PC-3 (cell line): ENCODE results near the gene DIAPH2.

Source experiments
- EZH2 ChIP-seq: fragments of 300-600 bp; sonication (generic); IDR thresholded peaks from one replicate; pipeline ENCODE4 v1.6.1; 2017; ENCODE audit warnings: antibody characterized with exemption, mild to moderate bottlenecking, low read length; ENCODE audit not compliant: unreplicated experiment
- TF ChIP-seq, protein P1 (sequence below): fragments of 300-600 bp; sonication (generic); conservative IDR thresholded peaks from 2 replicates; pipeline ENCODE4 v1.5.1; 2017; ENCODE audit warnings: antibody characterized with exemption, low read depth, mild to moderate bottlenecking, low read length

DNA sequence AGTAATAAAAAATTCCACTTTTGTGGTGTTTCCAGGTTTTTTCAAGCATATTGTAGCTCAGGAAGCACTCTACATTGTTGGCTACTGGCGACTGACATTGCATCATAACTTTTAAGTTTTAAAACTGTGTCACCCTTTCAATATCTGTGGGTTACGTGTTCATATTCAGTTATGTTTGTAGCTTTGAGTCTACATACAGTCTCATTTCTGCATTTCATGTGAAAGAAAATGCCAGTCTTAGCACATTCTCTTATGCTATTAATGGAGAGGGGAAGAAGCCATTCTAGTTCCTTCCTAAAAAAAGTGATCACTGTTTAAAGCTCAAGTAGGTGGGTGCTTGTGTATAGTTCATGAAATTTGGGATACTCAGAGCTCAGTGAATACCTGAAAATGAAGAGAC, 38.1 kb downstream of the DIAPH2 start:
- TF ChIP-seq, protein P1, sequence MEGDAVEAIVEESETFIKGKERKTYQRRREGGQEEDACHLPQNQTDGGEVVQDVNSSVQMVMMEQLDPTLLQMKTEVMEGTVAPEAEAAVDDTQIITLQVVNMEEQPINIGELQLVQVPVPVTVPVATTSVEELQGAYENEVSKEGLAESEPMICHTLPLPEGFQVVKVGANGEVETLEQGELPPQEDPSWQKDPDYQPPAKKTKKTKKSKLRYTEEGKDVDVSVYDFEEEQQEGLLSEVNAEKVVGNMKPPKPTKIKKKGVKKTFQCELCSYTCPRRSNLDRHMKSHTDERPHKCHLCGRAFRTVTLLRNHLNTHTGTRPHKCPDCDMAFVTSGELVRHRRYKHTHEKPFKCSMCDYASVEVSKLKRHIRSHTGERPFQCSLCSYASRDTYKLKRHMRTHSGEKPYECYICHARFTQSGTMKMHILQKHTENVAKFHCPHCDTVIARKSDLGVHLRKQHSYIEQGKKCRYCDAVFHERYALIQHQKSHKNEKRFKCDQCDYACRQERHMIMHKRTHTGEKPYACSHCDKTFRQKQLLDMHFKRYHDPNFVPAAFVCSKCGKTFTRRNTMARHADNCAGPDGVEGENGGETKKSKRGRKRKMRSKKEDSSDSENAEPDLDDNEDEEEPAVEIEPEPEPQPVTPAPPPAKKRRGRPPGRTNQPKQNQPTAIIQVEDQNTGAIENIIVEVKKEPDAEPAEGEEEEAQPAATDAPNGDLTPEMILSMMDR = no peak
- no peak for TF ChIP-seq EZH2
